ENCODE data around the gene GABBR2.

GABBR2 gene

GRCh38 chr9:98409719-98410118 is 299.0 kb downstream of the GABBR2 start:
- Histone ChIP-seq H3K27ac (ENCODE audit: low read length) (no peak overlapping the region), H3K27me3 (ENCODE audit: control insufficient read depth, insufficient read depth, low read length) (no peaks in the 10 kb centered on the region), H3K4me3 (ENCODE audit: low read length) (no peak overlapping the region), H3K36me3 (ENCODE audit: control insufficient read depth, insufficient read depth, low read length) (no peaks in the 10 kb centered on the region), H3K9me3 (ENCODE audit: control insufficient read depth, insufficient read depth, low read length) (no peaks in the 10 kb centered on the region), H3K4me1 (ENCODE audit: control insufficient read depth, insufficient read depth, low read length) (peaks cover 2% of the 10 kb centered on the region; the same call in 1 of the 2 replicates)
- no CpG with 5 or more reads among the region's 6 CpGs for WGBS (ENCODE audit: insufficient coverage, insufficient read length)
- no peak for DNase-seq (ENCODE audit: low read depth, low spot score)

- no peak overlapping the region for H3K27ac ChIP-seq (ENCODE audit: low read length)
- H3K27me3 ChIP-seq (ENCODE audit: control insufficient read depth, insufficient read depth, low read length), result no peaks in the 10 kb centered on the region
- H3K9me3 ChIP-seq (ENCODE audit: control insufficient read depth, insufficient read depth, low read length), result no peaks in the 10 kb centered on the region
- WGBS (ENCODE audit: insufficient coverage, insufficient read length), result no CpG with 5 or more reads among the region's 6 CpGs
- H3K36me3 ChIP-seq (ENCODE audit: control insufficient read depth, insufficient read depth, low read length), result no peaks in the 10 kb centered on the region
- no peak for DNase-seq (ENCODE audit: low read depth, low spot score)
- peaks cover 2% of the 10 kb centered on the region; the same call in 1 of the 2 replicates for H3K4me1 ChIP-seq (ENCODE audit: control insufficient read depth, insufficient read depth, low read length)
- no peak overlapping the region for H3K4me3 ChIP-seq (ENCODE audit: low read length)
Measured at GRCh38 chr9:98406469-98406868, 302.3 kb downstream of the GABBR2 start.

GRCh38 chr9:98404237-98404636 is 304.5 kb downstream of the GABBR2 start:
- peaks cover 2% of the 10 kb centered on the region; the same call in 1 of the 2 replicates for H3K4me1 ChIP-seq (ENCODE audit: control insufficient read depth, insufficient read depth, low read length)
- no peaks in the 10 kb centered on the region for H3K36me3 ChIP-seq (ENCODE audit: control insufficient read depth, insufficient read depth, low read length)
- H3K9me3 ChIP-seq (ENCODE audit: control insufficient read depth, insufficient read depth, low read length), result no peaks in the 10 kb centered on the region
- no peak overlapping the region for H3K4me3 ChIP-seq (ENCODE audit: low read length)
- no CpG with 5 or more reads among the region's 11 CpGs for WGBS (ENCODE audit: insufficient coverage, insufficient read length)
- H3K27ac ChIP-seq (ENCODE audit: low read length), result no peak overlapping the region
- DNase-seq (ENCODE audit: low read depth, low spot score), result no peak
- H3K27me3 ChIP-seq (ENCODE audit: control insufficient read depth, insufficient read depth, low read length), result no peaks in the 10 kb centered on the region

- no peak for DNase-seq (ENCODE audit: low read depth, low spot score)
- no peak overlapping the region for H3K4me3 ChIP-seq (ENCODE audit: low read length)
- no peaks in the 10 kb centered on the region for H3K36me3 ChIP-seq (ENCODE audit: control insufficient read depth, insufficient read depth, low read length)
- WGBS (ENCODE audit: insufficient coverage, insufficient read length), result no CpG with 5 or more reads among the region's 6 CpGs
- H3K4me1 ChIP-seq (ENCODE audit: control insufficient read depth, insufficient read depth, low read length), result no peaks in the 10 kb centered on the region
- H3K27ac ChIP-seq (ENCODE audit: low read length), result no peak overlapping the region
- no peaks in the 10 kb centered on the region for H3K27me3 ChIP-seq (ENCODE audit: control insufficient read depth, insufficient read depth, low read length)
- H3K9me3 ChIP-seq (ENCODE audit: control insufficient read depth, insufficient read depth, low read length), result no peaks in the 10 kb centered on the region
Measured at GRCh38 chr9:98403715-98404114, 305.0 kb downstream of the GABBR2 start.

- H3K4me1 ChIP-seq (ENCODE audit: control insufficient read depth, insufficient read depth, low read length), result no peaks in the 10 kb centered on the region
- no CpG with 5 or more reads among the region's 14 CpGs for WGBS (ENCODE audit: insufficient coverage, insufficient read length)
- H3K9me3 ChIP-seq (ENCODE audit: control insufficient read depth, insufficient read depth, low read length), result no peaks in the 10 kb centered on the region
- H3K27ac ChIP-seq (ENCODE audit: low read length), result no peak overlapping the region
- no peaks in the 10 kb centered on the region for H3K36me3 ChIP-seq (ENCODE audit: control insufficient read depth, insufficient read depth, low read length)
- no peaks in the 10 kb centered on the region for H3K27me3 ChIP-seq (ENCODE audit: control insufficient read depth, insufficient read depth, low read length)
- no peak overlapping the region for H3K4me3 ChIP-seq (ENCODE audit: low read length)
- no peak for DNase-seq (ENCODE audit: low read depth, low spot score)
Measured at GRCh38 chr9:98402019-98402840, 306.5 kb downstream of the GABBR2 start.

- no peaks in the 10 kb centered on the region for H3K27me3 ChIP-seq (ENCODE audit: control insufficient read depth, insufficient read depth, low read length)
- no peak overlapping the region for H3K4me3 ChIP-seq (ENCODE audit: low read length)
- DNase-seq (ENCODE audit: low read depth, low spot score), result no peak
- H3K9me3 ChIP-seq (ENCODE audit: control insufficient read depth, insufficient read depth, low read length), result no peaks in the 10 kb centered on the region
- H3K4me1 ChIP-seq (ENCODE audit: control insufficient read depth, insufficient read depth, low read length), result no peaks in the 10 kb centered on the region
- H3K27ac ChIP-seq (ENCODE audit: low read length), result no peak overlapping the region
- no CpG with 5 or more reads among the region's 11 CpGs for WGBS (ENCODE audit: insufficient coverage, insufficient read length)
- H3K36me3 ChIP-seq (ENCODE audit: control insufficient read depth, insufficient read depth, low read length), result no peaks in the 10 kb centered on the region
Measured at GRCh38 chr9:98401140-98402018, 307.4 kb downstream of the GABBR2 start.

GRCh38 chr9:98399950-98400683 is 308.6 kb downstream of the GABBR2 start:
- Histone ChIP-seq H3K9me3 (ENCODE audit: control insufficient read depth, insufficient read depth, low read length) (no peaks in the 10 kb centered on the region), H3K36me3 (ENCODE audit: control insufficient read depth, insufficient read depth, low read length) (no peaks in the 10 kb centered on the region), H3K27me3 (ENCODE audit: control insufficient read depth, insufficient read depth, low read length) (no peaks in the 10 kb centered on the region), H3K27ac (ENCODE audit: low read length) (no peak overlapping the region), H3K4me1 (ENCODE audit: control insufficient read depth, insufficient read depth, low read length) (no peaks in the 10 kb centered on the region), H3K4me3 (ENCODE audit: low read length) (no peak overlapping the region)
- WGBS (ENCODE audit: insufficient coverage, insufficient read length), result no CpG with 5 or more reads among the region's 8 CpGs
- no peak for DNase-seq (ENCODE audit: low read depth, low spot score)

GRCh38 chr9:98396656-98397055 is 312.1 kb downstream of the GABBR2 start:
- no peaks in the 10 kb centered on the region for H3K9me3 ChIP-seq (ENCODE audit: control insufficient read depth, insufficient read depth, low read length)
- DNase-seq (ENCODE audit: low read depth, low spot score), result no peak
- H3K4me3 ChIP-seq (ENCODE audit: low read length), result no peak overlapping the region
- no peaks in the 10 kb centered on the region for H3K4me1 ChIP-seq (ENCODE audit: control insufficient read depth, insufficient read depth, low read length)
- no peak overlapping the region for H3K27ac ChIP-seq (ENCODE audit: low read length)
- no CpG with 5 or more reads among the region's 8 CpGs for WGBS (ENCODE audit: insufficient coverage, insufficient read length)
- no peaks in the 10 kb centered on the region for H3K36me3 ChIP-seq (ENCODE audit: control insufficient read depth, insufficient read depth, low read length)
- no peaks in the 10 kb centered on the region for H3K27me3 ChIP-seq (ENCODE audit: control insufficient read depth, insufficient read depth, low read length)

- Histone ChIP-seq H3K36me3 (ENCODE audit: control insufficient read depth, insufficient read depth, low read length) (no peaks in the 10 kb centered on the region), H3K9me3 (ENCODE audit: control insufficient read depth, insufficient read depth, low read length) (no peaks in the 10 kb centered on the region), H3K27me3 (ENCODE audit: control insufficient read depth, insufficient read depth, low read length) (no peaks in the 10 kb centered on the region), H3K4me3 (ENCODE audit: low read length) (no peak overlapping the region), H3K27ac (ENCODE audit: low read length) (no peak overlapping the region), H3K4me1 (ENCODE audit: control insufficient read depth, insufficient read depth, low read length) (no peaks in the 10 kb centered on the region)
- no CpG with 5 or more reads among the region's 6 CpGs for WGBS (ENCODE audit: insufficient coverage, insufficient read length)
- DNase-seq (ENCODE audit: low read depth, low spot score), result no peak
Measured at GRCh38 chr9:98396236-98396635, 312.5 kb downstream of the GABBR2 start.

GRCh38 chr9:98391867-98392266 is 316.9 kb downstream of the GABBR2 start:
- Histone ChIP-seq H3K27me3 (ENCODE audit: control insufficient read depth, insufficient read depth, low read length) (no peaks in the 10 kb centered on the region), H3K4me3 (ENCODE audit: low read length) (no peak overlapping the region), H3K4me1 (ENCODE audit: control insufficient read depth, insufficient read depth, low read length) (no peaks in the 10 kb centered on the region), H3K9me3 (ENCODE audit: control insufficient read depth, insufficient read depth, low read length) (no peaks in the 10 kb centered on the region), H3K27ac (ENCODE audit: low read length) (no peak overlapping the region), H3K36me3 (ENCODE audit: control insufficient read depth, insufficient read depth, low read length) (no peaks in the 10 kb centered on the region)
- DNase-seq (ENCODE audit: low read depth, low spot score), result no peak
- no CpG with 5 or more reads among the region's 6 CpGs for WGBS (ENCODE audit: insufficient coverage, insufficient read length)
